KOPT-K1 (cell line): ENCODE data around the gene MAPK8IP2.
A peak's percentile ranks its signal among the peaks of the same experiment; 100 is the strongest.

Source experiments
- H3K27ac ChIP-seq: fragments of 200-600 bp; sonication (generic); 2 replicates; pipeline ENCODE4 v1.5.1; 2016; ENCODE audit warnings: antibody characterized with exemption, mild to moderate bottlenecking, low read depth, low read length; ENCODE audit not compliant: poor library complexity, severe bottlenecking
- H3K36me3 ChIP-seq: fragments of 200-600 bp; sonication (generic); 2 replicates; pipeline ENCODE4 v1.5.1; 2017; ENCODE audit warnings: antibody characterized with exemption, mild to moderate bottlenecking, low read length, moderate library complexity; ENCODE audit not compliant: insufficient read depth
- H3K9me3 ChIP-seq: fragments of 200-600 bp; sonication (generic); 2 replicates; pipeline ENCODE4 v1.5.1; 2017; ENCODE audit warnings: antibody characterized with exemption, low read length, mild to moderate bottlenecking; ENCODE audit not compliant: insufficient read depth, poor library complexity, severe bottlenecking

The MAPK8IP2 gene

DNA sequence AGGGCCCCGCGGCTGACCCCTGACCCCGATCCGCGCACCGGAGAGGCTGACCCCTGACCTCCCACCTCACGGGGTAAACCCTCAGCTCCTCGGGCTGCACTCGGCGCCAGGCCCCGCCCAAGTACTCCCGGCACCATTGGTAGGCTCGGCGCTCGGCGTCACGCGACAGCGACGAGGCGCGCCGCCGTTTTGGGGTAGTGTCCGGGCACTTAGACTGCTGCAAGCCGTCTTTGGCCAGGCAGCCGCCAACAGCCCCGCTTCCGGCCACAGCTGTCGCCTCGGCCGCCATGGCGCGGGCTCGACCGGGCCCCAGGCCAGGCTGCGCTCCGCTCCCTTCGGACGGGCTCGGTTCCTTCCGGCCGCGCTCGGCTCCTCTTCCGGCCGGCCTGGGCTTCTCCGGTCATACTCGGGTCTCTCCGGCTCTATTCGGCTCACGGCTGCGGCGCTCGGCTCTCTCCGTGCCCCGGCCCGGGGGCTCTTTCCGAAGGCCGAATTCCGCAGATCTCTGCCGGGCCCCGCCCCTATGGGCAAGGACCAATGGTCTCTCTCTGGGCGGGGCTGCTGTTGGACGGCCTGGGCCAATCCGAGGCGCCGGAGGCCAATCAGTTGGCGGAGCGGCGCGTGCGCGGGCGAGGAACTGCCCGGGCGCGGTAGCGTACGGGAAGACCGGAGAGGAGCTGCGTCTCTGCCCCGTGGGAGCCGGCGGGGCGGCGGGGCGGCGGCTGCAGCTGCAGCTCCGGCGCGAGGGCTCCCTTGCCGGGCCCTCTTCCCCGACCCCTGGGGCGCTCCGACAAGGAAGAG lies 17.9 kb upstream of the MAPK8IP2 start, which contains the start of gene CHKB:
Gene CHKB, minus strand, starts transcription at position 357 of the 801 bp plus-strand sequence. Its CDS starts 68 bp downstream, at position 289.
- peaks cover 33% of the 10 kb centered on the region for H3K36me3 ChIP-seq
- H3K9me3 ChIP-seq, result no peaks in the 10 kb centered on the region
- H3K27ac ChIP-seq, result peak within 1 kb of the TSS; percentile 95

DNA sequence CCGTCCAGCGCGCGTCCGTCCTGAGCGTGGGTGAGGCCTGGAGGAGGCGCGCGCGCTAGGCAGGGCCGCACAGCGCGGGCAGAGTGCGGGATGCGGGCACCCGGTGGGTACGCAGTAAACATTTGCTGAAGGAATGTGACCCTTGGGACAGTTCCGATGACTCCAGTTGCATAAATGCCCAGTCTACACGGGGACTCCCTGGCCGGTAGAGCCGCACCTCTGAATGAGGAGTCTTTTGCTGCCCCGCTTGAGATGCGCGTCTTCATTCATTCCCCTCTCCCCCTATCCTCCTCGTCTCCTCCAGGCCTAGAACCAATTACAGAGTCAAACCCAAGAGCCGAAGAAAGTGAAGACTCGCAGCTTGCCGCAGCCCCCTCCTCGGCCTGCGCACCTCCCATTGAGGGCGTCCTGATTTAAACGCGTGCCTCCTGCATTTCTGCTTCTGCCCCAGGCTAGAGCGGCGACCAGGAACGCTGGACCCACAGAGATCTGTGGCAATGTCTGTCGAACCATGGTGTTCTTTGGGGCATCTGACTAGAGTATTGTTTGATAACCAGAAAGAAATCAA lies 17.2 kb upstream of the MAPK8IP2 start:
- Histone ChIP-seq H3K27ac (peak overlapping the region; percentile 95), H3K36me3 (peaks cover 29% of the 10 kb centered on the region), H3K9me3 (no peaks in the 10 kb centered on the region)

DNA sequence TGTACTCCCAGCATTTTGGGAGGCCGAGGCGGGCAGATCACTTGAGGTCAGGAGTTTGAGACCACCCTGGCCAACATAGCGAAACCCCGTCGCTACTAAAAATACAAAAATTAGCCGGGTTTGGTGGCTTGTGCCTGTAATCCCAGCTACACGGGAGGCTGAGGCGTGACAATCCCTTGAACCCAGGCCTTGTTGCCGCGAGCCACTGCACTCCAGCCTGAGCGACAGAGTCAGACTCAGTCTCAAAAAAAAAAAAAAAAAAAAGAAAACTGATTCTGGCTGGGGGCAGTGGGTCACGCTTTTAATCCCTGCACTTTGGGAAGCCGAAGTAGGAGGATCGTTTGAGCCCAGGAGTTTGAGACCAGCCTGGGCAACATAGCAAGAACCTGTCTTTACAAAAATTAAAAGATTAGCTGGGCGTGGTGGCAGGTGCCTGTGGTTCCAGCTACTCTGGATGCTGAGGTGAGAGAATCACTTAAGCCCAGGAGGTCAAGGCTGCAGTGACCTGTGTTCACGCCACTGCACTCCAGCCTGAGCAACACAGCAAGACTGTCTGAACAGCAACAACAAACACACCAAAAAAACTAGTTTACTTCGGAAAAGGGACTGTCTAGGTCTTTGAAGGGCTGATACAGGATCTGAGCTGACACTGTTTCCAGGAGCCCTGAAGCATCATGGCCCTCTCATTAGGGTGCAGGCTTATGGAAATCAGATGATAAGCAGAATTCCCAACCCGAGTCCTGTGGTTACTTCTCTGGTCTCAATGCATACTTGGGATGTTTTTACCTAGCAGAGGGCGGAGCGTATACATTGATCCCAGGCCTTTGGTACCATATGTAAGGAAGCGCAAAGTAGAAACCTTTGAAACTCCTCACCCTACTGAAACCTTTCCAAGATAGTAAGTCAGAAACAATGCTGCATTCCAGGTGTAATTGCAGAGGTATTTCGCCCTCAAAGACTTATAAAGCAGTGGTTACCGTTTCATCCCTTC lies 16.2 kb upstream of the MAPK8IP2 start:
- Histone ChIP-seq H3K36me3 (peaks cover 19% of the 10 kb centered on the region), H3K27ac (no peak overlapping the region), H3K9me3 (no peaks in the 10 kb centered on the region)

DNA sequence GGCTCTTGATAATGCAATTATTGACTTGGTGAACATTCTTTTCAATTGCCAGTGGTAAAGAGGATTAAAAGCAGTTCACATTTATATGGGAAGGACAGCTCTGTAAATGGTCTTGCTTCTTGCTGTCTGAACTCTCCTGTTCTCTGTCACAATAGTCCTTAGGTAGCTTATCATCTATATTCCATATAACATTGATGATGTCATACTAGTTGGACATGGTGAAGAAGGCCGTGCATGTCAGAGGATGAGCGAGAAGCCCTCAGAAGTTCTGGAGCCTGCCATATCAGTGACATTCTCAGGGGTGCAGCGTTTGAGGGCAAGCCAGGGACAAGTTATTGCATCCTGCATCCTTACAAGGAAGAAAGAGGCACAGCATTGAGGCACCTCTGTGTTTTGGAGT lies 15.4 kb upstream of the MAPK8IP2 start:
- no peak overlapping the region for H3K27ac ChIP-seq
- no peaks in the 10 kb centered on the region for H3K9me3 ChIP-seq
- peaks cover 10% of the 10 kb centered on the region for H3K36me3 ChIP-seq

DNA sequence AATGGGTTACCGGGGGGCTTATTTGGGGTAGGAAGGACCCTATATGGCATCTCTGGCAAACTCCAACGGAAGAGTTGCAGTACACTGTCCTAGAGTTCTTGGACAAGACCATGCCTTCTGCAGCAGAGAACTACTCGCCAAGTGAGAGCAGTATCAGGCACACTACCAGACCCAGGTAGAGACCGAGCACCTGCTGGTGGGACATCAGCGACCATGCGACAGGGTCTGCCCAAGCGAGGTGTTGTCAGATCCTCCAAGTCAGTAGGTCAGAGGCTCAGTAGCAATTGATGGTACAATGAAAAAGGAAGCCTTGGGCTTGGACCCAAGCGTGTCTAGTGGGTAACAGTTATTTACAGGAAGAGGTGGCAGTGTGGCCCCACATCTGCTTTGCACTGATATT lies 14.8 kb upstream of the MAPK8IP2 start:
- H3K27ac ChIP-seq, result no peak overlapping the region
- H3K36me3 ChIP-seq, result peaks cover 5% of the 10 kb centered on the region
- H3K9me3 ChIP-seq, result no peaks in the 10 kb centered on the region

DNA sequence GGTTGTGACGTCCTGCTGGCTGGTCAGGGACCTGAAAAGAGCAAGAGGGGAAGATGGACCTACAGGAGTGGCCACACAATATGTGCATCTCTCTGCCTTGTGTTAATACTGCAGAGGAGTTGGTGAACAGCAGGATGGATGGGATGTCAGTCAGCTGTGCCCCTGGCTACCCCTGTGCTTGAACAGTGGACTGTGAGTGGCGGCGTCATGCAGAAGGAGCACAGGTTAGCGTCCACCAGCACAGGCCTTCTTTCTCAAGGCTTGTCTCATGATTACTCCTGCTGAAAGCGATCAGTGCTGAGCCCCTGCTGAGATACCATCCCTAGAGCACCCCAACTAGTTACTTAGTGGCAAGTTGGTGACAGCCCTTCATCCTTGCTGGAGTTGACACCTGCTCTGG lies 14.2 kb upstream of the MAPK8IP2 start:
- no peak overlapping the region for H3K27ac ChIP-seq
- no peaks in the 10 kb centered on the region for H3K9me3 ChIP-seq

DNA sequence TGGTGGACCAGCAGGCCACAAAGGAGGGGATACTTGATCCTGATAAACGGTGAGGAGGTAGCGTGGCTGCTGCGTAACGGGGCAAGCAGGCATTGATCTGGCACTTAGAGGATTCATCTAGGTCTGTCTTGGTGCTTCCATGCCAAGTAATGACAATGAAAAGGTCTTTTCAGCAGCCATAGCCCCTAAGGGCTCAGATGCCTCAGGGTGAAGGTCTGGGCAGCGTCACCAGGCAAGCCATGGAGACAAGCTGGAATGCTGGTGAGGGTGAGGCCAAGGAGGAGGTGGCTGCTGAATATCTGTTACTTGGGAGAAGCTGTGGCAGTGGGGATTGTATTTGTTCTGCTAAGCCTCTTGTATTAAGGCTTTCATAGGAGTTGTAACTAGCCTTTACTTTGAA lies 13.2 kb upstream of the MAPK8IP2 start:
- Histone ChIP-seq H3K9me3 (no peaks in the 10 kb centered on the region), H3K36me3 (no peaks in the 10 kb centered on the region), H3K27ac (no peak overlapping the region)

More for the DNA sequence above, 14.2 kb upstream of the MAPK8IP2 start:
- no peaks in the 10 kb centered on the region for H3K36me3 ChIP-seq

DNA sequence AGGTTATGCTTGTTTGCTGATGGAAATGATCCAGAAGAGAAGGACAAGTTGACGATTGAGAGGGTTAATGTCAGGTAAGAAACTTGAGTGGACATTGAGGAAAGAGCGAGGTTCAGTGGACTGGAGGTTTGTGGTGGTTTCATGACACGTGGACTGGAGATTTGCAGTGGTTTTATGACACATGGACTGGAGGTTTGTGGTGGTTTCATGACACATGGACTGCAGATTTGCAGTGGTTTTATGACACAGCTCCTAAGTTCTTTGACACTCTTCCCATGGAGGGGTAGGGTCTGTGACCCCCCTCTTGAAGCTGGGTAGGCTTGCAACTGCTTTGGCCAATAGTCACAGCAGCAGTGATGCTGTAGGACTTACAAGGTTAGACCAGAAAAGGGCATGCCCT lies 5.4 kb upstream of the MAPK8IP2 start:
- H3K9me3 ChIP-seq, result no peaks in the 10 kb centered on the region
- H3K27ac ChIP-seq, result no peak overlapping the region
- no peaks in the 10 kb centered on the region for H3K36me3 ChIP-seq

DNA sequence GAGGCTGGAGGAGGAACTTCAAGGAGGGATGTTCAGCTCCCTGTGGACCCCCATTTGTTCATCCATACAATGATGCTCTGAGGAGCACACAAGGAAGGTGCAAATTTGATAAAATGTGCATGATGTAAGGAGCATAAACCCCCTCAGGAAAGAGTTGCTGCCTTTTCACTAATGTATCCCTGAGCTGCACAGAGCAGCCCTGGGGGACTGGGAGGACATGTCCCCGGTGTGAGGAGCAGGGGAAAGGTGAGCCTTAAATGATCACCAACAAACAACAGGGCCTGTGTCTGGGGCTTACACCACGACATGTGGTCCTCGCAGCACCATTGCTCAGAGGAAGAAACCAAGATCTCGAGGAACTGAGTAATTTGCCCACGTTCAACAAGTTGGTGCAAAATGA lies 3.5 kb upstream of the MAPK8IP2 start:
- H3K36me3 ChIP-seq, result no peaks in the 10 kb centered on the region
- no peaks in the 10 kb centered on the region for H3K9me3 ChIP-seq
- no peak overlapping the region for H3K27ac ChIP-seq

DNA sequence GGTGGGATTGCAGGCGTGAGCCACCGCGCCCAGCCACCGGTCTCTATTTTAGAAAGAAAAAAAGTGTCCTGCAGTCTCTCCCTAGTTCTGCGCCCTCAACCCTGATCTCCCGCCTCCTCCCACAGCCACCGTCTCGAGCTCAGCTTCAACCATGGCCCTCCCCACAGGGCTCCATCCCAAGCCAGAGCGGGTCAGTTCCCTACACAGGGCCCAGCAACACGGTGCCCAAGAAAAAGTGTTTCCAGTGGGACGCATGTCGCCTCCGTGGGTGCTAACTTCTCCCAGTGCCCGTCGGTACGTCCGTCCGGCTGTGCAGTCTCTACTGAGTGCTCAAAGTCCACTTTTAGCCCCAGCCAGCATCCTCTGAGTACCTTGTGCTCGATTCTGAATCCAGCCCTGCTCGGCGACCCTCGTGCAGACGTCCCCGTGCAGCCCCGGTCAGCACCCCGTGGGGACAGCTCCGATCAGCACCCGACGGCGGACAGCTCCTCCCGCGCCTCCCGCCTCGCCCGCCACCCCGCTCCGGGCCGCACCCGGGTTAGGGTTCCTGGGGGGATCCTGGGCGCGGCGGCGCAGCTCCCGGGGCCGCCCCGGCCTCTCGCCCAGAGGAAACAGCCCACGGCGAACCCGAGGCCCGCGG lies 657 bp upstream of the MAPK8IP2 start:
- Histone ChIP-seq H3K9me3 (no peaks in the 10 kb centered on the region), H3K36me3 (no peaks in the 10 kb centered on the region), H3K27ac (no peak overlapping the region)

DNA sequence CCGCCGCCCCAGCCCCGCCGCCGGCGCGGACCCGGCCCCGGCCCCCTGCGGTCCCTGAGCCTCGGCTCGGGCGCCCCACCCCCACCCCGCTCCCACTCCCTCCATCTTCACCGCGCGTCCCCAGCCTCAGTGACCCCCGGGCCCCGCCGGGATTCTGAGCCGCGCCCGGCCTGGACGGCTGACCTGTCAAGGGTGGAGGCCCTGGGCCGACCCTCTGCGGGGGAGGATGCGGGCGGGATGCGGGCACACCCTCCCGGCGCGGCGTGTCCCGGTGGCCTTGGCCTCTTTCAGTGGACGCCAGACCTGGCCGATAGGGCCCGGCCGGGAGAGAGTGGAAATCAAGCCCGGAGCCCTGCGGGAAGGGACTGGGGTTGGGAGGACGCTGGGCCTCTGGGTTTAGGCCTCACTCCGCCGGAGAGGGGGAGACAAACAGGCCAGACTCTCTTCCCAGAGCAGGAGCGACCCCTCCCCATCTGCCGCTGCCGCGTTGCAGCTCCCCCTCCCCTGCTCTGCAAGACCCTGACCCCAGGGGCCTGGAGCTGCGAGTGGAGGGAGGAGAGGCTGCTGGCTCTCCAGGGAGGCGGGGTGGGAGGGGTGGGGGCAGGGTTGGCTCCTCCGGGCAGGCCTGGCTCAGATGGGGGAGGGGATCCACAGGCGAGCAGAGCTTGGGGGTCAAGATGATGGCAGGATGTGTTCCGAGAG lies 525 bp downstream of the MAPK8IP2 start:
- H3K27ac ChIP-seq, result no peak overlapping the region
- H3K36me3 ChIP-seq, result no peaks in the 10 kb centered on the region
- H3K9me3 ChIP-seq, result no peaks in the 10 kb centered on the region

DNA sequence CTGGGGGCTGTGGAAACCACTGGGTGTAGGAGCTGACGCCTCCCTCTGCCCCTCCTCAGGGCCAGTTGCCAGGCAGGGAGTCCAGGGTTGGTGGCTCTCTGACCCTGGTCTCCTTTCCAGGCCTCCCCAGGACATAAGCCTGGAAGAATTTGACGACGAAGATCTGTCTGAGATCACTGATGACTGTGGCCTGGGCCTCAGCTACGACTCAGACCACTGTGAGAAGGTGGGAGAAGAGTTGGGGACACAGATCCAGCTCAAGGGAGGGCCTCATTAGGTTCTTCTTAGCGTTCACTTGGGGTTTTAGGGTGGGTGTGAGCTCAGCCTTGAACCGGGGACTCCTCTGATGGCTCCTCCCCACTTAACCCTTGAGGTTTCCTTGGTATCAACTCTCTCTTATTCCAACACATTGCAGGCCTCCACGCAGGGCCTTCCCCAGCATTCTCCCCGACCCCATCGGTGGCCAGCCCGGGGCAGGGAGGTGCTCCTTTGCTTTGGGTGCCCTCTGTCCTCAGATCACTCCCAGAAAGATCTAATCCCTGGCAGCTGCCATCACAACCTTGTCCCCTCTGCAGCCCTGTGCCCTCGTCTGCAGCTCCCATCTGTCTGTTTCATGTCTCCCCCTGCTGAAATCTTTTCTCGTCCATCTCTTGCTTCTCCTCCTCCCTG lies 1.2 kb downstream of the MAPK8IP2 start:
- H3K27ac ChIP-seq, result no peak overlapping the region
- H3K9me3 ChIP-seq, result no peaks in the 10 kb centered on the region
- no peaks in the 10 kb centered on the region for H3K36me3 ChIP-seq

DNA sequence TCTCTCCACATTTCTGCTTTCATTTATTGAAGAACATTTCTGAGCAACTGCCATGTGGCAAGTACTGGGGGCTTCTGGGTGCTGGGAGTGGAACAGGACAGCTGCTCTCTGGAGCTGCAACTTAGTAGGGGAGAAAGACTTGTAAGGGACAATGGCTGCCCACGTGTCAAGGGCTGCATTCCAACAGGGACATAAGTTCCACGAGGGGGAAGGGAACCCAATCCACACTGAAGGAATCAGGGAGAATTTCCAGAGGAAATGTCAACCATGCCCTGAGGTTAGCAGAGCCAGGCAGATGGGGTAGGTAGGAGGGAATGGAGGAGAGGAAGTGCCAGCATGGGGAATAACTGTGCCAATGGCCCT lies 1.7 kb downstream of the MAPK8IP2 start:
- H3K27ac ChIP-seq, result no peak overlapping the region
- H3K9me3 ChIP-seq, result no peaks in the 10 kb centered on the region
- H3K36me3 ChIP-seq, result no peaks in the 10 kb centered on the region
